Choroid plexus epithelial cell (primary cell): ENCODE data around the gene MOB4.
"Not testable (repeated sequence)": the region's sequence is repeated elsewhere in the genome, so short reads cannot be mapped to it uniquely, and the experiment has no call there.

ENCODE experiments used
- DNase-seq: peaks from one replicate; pipeline ENCODE4 v3.0.0-alpha.2; 2010; ENCODE audit warnings: low read depth
- H3K4me3 ChIP-seq: 2 replicates; pipeline ENCODE4 v1.5.1; 2011; ENCODE audit warnings: low read depth, mild to moderate bottlenecking, control low read depth, low read length, moderate library complexity
- TF ChIP-seq, protein P1 (sequence below): conservative IDR thresholded peaks from 2 replicates; pipeline ENCODE4 v1.5.1; 2011; ENCODE audit warnings: low read depth, mild to moderate bottlenecking, control low read depth, inconsistent platforms, low read length, moderate library complexity

MOB4 gene

GRCh38 chr2:197515739-197516392 is at the start of gene MOB4:
Gene MOB4 (plus strand): TSS chr2:197516066. CDS start chr2:197516087, 21 bp downstream.
- peak; percentile 95 for DNase-seq
- peak within 1 kb of the TSS; percentile 98 for H3K4me3 ChIP-seq
- TF ChIP-seq, protein P1, sequence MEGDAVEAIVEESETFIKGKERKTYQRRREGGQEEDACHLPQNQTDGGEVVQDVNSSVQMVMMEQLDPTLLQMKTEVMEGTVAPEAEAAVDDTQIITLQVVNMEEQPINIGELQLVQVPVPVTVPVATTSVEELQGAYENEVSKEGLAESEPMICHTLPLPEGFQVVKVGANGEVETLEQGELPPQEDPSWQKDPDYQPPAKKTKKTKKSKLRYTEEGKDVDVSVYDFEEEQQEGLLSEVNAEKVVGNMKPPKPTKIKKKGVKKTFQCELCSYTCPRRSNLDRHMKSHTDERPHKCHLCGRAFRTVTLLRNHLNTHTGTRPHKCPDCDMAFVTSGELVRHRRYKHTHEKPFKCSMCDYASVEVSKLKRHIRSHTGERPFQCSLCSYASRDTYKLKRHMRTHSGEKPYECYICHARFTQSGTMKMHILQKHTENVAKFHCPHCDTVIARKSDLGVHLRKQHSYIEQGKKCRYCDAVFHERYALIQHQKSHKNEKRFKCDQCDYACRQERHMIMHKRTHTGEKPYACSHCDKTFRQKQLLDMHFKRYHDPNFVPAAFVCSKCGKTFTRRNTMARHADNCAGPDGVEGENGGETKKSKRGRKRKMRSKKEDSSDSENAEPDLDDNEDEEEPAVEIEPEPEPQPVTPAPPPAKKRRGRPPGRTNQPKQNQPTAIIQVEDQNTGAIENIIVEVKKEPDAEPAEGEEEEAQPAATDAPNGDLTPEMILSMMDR = no peak

DNA sequence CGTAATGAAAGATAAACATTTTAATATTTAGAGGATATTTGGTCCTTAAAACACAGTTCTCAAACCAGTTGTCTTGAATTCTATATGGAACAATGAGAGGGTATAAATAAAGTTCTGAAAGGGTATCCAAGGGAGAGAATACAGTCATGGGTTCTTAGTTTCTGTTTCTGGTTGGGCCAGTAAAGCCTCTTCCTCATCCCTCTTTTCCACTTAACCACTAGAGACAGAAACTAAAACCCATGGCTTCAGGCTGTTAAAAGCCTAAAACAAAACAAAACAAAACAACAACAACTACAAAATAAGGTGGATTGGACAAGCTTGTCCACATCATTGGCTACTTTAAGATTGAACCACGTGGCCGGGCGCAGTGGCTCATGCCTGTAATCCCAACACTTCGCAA is 43.7 kb upstream of the MOB4 start:
- TF ChIP-seq, protein P1 = no peak
- no peak overlapping the region for H3K4me3 ChIP-seq
- DNase-seq = no peak

DNA sequence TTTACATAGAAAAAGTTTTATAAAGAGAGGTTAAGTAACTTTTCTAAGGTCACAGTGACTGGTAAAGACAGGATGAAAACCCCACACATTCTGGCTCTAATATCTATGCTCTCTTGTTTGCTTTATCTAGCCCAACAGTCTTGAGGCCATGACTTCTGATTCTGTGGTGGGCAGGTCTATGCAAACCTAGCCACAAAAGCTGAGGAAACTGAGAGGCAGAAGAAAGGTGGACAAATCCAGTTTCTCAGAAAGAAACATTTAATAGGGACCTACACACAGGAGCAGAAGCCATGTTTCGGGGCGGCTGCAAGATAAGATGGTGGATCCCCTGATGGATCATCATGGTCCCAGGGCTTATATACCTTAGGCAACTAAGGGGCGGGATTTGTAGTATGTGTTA is 38.1 kb upstream of the MOB4 start:
- DNase-seq = no peak
- TF ChIP-seq, protein P1 = no peak
- H3K4me3 ChIP-seq = no peak overlapping the region

DNA sequence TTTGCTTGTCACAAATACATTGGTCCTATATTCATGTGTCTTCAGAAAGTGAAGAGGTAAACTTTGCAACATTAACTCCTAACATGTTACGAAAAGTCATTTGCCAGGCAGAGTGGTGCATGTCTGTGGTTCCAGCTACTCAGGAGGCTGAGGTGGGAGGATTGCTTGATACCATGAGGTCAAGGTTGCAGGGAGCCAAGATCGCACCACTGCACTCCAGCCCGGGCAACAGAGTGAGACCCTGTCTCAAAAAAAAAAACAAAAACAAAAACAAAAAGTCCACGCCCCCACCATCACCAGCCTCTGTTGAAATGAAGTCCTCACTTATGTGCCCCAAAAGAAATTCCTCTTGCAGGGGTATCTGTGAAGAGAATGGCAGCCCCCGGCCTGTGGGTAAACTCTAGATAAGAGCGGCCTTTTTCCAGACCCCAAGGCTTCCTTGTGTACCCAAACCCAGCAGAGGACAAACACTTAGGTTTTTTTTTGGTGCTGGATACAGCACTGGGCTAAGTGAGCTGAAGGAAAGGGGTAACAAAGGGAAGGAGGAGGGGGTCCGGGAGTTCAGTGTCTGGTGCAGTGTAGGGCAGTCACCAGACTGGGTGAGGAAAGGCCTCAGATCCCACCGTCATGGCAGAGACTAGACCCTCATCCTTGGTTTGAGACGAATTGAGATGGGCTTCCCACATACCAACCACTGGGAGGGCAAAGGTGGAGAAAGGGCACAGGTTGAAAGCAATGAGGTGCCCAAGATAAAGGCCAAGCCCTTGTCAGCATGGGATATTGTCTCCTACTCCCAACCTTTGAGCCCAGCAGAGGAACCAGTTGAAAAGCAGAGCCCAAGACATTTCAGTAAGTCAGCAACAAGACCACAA is 35.5 kb upstream of the MOB4 start:
- H3K4me3 ChIP-seq = no peak overlapping the region
- TF ChIP-seq, protein P1 = no peak
- DNase-seq = no peak

DNA sequence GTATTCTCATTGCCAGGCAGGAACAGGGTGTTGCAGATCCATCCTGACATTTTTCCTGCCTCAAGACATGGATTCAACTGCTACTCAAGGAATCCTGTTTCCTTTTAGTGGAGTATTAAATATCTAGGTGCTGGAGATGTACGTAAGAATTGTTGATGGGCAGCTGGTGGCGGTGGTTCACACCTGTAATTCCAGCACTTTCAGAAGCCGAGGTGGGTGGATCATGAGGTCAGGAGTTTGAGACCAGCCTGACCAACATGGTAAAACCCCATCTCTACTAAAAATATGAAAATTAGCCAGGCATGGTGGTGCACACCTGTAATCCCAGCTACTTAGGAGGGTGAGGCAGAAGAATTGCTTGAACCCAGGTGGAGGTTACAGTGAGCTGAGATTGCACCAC is 31.6 kb upstream of the MOB4 start:
- DNase-seq, H3K4me3 ChIP-seq: not testable (repeated sequence)

- TF ChIP-seq, protein P1 = no peak
Measured at GRCh38 chr2:197486175-197486574, 29.7 kb upstream of the MOB4 start.

GRCh38 chr2:197487385-197487784 is 28.5 kb upstream of the MOB4 start:
- TF ChIP-seq, protein P1 = no peak
- no peak for DNase-seq
- no peak overlapping the region for H3K4me3 ChIP-seq

More at GRCh38 chr2:197486175-197486574, 29.7 kb upstream of the MOB4 start:
- DNase-seq = no peak
- no peak overlapping the region for H3K4me3 ChIP-seq
